HG03469 (cell line): ENCODE results near the gene ABCC2.
"Not testable (repeated sequence)": the region's sequence is repeated elsewhere in the genome, so short reads cannot be mapped to it uniquely, and the experiment has no call there.

Source experiments
- ATAC-seq: cut with Tn5 transposase; IDR thresholded peaks from one replicate; pipeline ENCODE4 v1.9.1; 2021; ENCODE audit warnings: mild to moderate bottlenecking, moderate library complexity, moderate number of reproducible peaks; ENCODE audit not compliant: unreplicated experiment

Gene ABCC2

DNA sequence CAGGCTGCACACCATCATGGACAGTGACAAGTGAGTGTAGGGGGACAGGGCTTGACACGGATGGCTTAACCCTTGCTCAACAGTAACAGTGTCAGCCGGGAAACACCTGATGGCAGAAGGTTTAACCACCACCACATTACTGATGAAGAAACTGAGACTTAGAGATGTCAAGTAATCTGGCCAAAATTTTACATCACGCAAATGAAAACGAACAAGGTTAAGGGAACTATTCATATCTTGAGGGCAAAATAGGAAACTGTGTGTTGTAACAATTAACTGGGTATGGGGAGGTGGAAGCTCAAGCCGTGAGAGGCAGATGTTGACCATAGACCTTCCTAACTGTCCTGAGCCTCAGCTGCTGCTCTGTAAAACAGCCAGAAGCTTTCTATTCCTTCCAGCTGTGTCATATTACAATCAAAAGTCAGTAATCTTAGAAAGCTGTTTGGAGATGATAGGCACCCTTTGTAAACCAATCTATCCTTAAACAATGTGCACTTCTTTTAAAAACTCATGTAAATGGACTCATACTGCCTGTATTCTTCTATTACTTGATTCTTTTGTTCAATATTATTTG is 68.4 kb downstream of the ABCC2 start:
- no peak for ATAC-seq

DNA sequence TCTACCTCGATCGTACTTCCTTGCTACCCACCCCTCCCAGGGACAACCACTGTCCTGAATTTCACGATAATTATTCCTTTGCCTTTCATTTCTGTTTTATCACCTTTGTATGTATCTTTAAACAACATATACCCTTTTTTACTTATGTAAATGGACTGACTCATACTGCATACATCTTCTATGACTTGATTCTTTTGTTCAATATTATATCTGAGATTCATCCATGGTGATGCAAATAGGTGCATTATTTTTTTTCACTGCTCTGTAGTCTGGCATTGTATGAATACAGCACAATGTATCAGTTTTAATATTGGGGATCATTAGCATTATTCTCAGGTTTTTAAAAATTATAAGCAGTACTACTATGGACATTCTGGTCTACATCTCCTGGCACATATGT is 69.4 kb downstream of the ABCC2 start:
- no peak for ATAC-seq

DNA sequence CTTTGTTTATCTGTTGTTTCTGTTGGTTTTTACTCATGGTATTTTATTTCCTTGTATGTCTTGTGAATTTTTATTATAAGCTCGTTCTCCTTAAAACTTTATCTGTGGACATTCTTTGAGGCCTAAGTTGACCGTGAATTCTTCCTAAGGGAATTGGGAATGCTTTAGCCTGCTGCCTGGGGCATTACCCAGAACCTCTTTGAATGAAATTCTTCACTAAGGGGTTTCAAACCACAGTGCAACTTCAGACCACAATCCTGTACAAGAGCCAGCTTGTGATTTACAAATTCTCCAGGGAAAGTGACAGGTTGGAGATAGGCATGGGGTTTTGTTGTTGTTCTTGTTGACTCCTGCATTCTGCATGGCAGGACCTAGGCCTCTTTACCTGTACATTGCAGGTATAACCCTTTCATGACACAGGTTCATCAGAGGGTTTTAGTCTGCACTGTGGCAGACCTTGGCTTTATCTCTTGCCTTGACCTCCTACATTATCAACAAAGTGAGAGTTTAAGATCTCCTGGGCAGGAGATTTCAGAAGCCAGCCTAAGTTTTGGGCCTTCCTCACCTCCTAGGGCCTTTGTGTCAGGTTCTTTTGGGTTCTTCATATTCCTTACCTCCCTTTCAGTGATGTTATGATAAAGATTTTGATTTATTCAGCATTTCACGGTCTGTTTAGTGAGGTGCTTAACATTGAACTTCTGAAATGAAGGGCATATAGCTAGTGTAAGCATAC is 70.2 kb downstream of the ABCC2 start:
- no peak for ATAC-seq

- no peak for ATAC-seq
Measured at GRCh38 chr10:99853655-99854054, 71.2 kb downstream of the ABCC2 start.

- ATAC-seq, result no peak
Measured at GRCh38 chr10:99854860-99855259, 72.4 kb downstream of the ABCC2 start.

DNA sequence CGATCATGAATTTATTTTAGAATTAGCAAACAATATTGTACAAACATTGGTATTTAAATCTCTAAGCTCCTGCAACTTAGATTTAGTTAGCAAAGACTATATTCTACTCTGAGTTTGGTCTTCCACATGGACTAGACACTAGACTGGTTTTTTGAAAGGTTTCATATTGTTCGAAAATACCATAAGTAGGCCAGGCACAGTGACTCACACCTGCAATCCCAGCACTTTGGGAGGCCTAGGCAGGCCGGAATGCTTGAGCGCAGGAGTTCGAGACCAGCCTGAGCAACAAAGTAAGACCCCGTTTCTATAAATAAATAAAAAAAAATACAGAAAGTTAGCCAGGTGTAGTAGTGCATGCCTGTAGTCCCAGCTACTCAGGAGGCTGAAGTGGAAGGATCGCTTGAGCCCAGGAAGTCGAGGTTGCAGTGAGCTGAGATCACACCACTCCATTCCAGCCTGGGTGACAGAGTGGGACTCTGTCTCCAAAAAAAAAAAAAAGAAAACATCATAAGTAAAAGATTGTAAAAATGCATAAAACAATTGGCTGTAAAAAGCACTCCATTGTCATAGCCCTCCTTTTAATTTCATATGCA is 73.1 kb downstream of the ABCC2 start:
- no peak for ATAC-seq

DNA sequence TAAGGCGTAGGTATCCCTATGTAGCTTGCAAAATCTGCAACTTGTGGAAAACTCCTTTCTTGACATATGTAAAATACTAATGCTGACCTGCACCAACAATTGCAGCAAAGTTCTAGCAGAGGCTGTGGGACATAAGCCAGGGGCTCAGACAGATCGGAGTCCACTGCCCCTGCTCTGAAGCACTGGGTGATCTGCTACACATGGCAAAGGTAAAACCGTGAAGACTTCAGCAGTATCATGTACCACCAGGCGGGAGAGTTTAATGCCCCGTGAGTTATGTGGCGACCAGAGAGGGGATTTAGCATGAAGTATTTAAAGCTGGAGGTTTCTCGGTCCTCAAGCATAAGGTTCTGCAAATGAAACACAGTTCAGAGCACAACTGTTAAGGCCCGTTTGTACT is 76.4 kb downstream of the ABCC2 start:
- no peak for ATAC-seq

GRCh38 chr10:99859585-99859984 is 77.1 kb downstream of the ABCC2 start:
- no peak for ATAC-seq

- no peak for ATAC-seq
Measured at GRCh38 chr10:99860466-99860865, 78.0 kb downstream of the ABCC2 start.

DNA sequence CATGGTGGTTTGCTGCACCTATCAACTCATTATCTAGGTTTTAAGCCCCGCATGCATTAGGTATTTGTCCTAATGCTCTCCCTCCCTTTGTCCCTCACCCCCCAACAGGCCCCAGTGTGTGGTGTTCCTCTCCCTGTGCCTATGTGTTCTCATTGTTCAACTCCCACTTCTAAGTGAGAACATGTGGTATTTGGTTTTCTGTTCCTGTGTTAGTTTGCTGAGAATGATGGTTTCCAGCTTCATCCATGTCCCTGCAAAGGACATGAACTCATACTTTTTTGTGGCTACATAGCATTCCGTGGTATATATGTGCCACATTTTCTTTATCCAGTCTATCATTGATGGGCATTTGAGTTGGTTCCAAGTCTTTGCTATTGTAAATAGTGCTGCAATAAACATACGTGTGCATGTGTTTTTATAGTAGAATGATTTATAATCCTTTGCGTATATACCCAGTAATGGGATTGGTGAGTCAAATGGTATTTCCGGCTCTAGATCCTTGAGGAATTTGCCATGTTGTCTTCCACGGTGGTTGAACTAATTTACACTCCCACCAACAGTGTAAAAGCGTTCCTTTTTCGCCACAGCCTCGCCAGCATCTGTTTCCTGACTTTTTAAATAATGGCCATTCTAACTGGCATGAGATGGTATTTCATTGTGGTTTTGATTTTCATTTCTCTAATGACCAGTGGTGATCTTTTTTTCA is 81.2 kb downstream of the ABCC2 start:
- ATAC-seq, result not testable (repeated sequence)

DNA sequence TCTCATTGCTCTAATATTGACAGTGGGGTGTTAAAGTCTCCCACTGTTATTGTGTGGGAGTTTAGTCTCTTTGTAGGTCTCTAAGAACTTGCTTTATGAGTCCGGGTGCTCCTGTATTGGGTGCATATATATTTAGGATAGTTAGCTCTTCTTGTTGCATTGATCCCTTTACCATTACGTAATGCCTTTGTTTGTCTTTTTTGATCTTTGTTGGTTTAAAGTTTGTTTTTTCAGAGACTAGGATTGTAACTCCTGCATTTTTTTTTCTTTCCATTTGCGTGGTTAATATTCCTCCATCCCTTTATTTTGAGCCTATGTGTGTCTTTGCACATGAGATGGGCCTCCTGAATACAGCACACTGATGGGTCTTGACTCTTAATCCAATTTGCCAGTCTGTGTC is 84.8 kb downstream of the ABCC2 start:
- ATAC-seq, result not testable (repeated sequence)

- ATAC-seq, result no peak
Measured at GRCh38 chr10:99869581-99870122, 87.2 kb downstream of the ABCC2 start.

DNA sequence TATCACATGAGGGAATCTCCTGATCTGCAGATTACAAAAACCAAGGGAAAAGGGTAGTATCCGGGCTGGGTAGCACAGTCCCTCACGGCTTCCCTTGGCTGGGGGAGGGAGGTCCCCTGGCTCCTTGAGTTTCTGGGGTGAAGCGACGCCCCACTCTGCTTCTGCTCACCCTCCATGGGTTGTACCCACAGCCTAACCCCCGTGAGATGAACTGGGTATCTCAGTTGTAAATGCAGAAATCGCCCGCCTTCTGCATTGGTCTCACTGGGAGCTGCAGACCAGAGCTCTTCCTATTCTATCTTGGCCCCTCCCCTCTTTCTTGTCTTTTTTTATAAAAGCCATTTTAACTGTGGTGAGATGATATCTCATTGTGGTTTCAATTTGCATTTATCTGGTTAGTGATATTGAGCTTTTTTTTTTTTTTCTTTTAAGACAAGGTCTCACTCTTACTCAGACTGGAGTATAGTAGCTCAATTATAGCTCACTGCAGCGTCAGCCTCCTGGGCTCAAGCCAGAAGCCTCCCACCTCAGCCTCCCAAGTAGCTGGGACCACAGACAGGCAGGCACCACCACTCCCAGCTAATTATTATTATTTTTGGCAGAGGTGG is 87.8 kb downstream of the ABCC2 start:
- no peak for ATAC-seq

DNA sequence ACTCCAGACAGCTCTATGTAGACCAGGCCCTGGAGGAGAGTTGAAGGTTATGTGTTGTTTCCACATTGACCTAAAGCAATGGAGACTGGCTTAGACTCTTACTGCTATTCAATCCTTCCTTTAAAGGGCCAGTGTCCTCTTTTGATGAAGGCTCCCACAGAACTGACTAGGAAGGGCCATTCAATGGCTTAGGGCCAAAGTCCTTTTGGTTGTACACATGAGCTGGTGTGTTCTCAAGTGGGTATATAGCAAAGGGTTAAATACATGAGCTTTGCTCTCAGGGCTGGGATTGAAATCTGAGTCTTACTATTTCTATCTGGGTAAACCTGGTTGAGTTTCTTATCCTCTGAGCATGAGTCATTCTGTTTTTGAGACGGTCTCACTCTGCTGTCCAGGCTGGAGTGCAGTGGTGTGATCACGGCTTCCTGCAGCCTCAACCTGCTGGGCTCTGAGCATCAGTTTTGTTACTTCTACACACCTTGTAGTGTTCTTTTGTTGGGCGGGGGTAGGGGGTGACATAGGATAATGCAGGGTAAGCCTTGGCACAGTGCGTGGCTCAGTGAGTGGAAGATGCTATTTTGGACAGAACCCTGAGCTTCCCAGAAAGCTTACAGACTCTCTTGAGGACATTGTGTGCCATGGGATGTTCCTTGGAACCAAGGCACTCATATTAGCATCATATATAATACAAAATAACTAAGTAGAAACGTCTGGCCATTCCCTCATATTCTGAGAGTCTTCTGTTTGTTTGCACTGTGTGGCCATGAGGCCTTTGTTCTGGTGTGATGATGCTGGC is 90.1 kb downstream of the ABCC2 start:
- ATAC-seq, result no peak

- ATAC-seq, result no peak
Measured at GRCh38 chr10:99873846-99874245, 91.4 kb downstream of the ABCC2 start.

DNA sequence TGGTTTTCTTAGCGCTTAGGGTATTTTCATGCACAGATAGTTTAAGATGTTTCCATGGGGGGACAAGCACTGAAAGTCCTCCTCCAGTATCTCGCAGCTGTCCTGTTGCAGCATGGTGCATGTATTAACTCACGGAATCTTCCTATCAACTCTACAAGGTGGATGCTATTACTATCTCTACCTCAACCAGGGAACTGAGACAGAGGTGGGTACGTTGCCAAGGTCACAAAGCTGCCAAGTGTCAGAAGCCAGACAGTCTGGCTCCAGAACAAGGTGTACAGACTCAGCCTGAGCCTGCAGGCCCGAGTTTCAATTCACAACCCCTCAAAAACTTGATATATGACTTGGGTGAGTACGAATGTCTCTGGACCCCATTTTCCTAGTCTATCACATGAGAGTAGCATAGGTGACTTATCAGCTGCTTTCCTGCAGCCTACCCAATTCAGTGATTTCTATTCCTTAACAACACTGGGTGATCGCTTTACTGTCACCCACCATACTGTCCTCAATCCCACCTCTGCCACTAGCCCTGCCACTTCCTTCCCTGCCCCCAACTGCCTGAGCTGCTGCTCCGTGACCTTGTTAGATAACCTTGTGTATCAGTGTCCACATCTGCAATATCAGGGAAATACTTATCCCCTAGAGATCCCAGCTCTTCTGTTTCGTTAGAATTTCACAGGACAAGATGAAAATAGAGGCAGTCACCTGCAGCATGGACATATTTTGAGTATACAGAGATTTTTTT is 92.1 kb downstream of the ABCC2 start:
- no peak for ATAC-seq

- ATAC-seq, result no peak
Measured at GRCh38 chr10:99875473-99875872, 93.0 kb downstream of the ABCC2 start.

DNA sequence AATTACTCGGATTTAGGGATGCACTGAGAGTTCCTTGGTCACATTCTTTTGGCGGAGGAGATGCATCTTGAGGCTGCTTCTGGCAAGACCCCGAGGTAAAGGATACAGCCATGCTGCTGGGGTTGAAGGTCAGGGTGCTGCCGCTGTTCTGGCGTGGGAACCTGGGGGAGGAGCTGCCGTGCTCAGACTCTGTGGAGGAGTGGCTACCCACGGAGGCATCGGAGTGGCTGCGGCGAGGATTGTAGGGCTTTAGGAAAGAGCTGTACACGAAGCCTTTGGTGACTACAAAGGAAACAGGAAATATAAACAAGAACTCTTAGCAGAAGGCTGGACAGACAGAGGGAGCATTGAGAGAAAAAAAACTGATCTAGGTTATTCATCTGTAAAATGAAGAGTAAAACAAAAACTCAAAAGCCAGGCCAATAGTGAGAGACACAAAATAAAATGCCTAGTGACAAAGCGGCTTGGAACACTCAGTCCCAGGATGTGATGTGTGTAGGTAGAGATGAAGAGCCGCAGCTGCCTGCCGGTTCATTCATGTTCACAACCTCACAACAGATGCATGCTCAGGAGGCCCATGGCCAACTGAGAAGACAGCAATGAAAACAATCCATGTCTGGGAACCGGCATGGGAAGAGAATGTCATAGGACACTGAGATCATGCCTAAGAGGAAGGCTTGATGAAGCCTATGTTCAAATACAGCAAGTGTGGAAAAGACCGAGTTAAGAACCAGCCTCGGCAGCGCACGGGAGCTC is 97.8 kb downstream of the ABCC2 start:
- ATAC-seq, result no peak

- no peak for ATAC-seq
Measured at GRCh38 chr10:99881371-99881770, 98.9 kb downstream of the ABCC2 start.
